Measurements from ENCODE around the gene MED14. TPM values are rescaled to one million over a fixed set of nuclear protein-coding genes. Genes with fewer than 3 reads are reported as not detected.

The MED14 gene
- total RNA-seq, 2 donors from 2014 or later = 22.2 to 35.8 TPM

GRCh38 chrX:40729598-40730584 lies 5.5 kb downstream of the MED14 start:
- TF ChIP-seq POLR2AphosphoS5 (IDR thresholded peaks at IDR 0.05) (no peak), POLR2A (IDR thresholded peaks at IDR 0.05) (no peak), CTCF (IDR thresholded peaks at IDR 0.05) (no peak)
- Histone ChIP-seq H3K27me3 (replicated peaks; ENCODE audit: insufficient read depth) (no peaks in the 10 kb centered on the region), H3K4me3 (no peak overlapping the region), H3K36me3 (no peaks in the 10 kb centered on the region), H3K4me1 (replicated peaks) (no peaks in the 10 kb centered on the region), H3K9me3 (no peaks in the 10 kb centered on the region), H3K27ac (no peak overlapping the region)
- intact Hi-C loops (cut with DNase I) = no loop called here
- 53% methylated on average over 4 of the region's 4 CpGs for WGBS
- no peak for DNase-seq (ENCODE audit: low spot score)

DNA sequence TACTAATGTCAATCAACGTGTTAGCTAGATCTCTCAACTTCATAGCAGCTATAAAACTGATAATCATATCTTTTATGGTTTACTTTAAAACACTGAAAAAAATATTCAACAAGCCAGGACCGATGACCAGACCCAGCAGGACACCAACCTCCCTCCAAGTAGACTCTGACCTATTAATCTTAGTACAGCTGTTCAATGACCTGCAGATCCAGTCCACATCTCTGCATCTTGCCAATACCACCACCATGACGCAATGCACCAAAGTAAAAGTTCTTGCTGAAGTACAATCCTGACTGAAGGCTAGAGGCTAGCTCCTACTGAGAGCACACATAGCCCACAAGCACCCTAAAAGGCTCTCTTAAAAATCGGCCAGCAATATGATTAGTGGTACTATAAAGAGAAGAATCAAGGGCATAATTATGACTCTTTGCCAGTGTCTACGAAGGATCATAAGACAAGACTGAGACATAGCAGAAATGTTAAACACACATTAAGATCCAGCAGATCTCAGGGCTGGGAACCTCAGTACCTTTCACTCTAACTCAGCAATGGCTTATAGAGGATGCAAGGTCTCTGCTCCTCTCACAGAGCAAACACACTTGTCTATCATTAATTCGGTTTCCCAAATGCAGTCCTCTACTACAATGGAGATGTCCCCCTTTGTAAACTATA lies 7.6 kb downstream of the MED14 start:
- Histone ChIP-seq H3K36me3 (no peaks in the 10 kb centered on the region), H3K4me1 (replicated peaks) (no peaks in the 10 kb centered on the region), H3K9me3 (no peaks in the 10 kb centered on the region), H3K27me3 (replicated peaks; ENCODE audit: insufficient read depth) (no peaks in the 10 kb centered on the region), H3K4me3 (no peak overlapping the region), H3K27ac (no peak overlapping the region)
- no peak for DNase-seq (ENCODE audit: low spot score)
- WGBS = 78% methylated on average over 6 of the region's 6 CpGs
- TF ChIP-seq POLR2A (IDR thresholded peaks at IDR 0.05) (no peak), CTCF (IDR thresholded peaks at IDR 0.05) (no peak), POLR2AphosphoS5 (IDR thresholded peaks at IDR 0.05) (no peak)
- intact Hi-C loops (cut with DNase I) = no loop called here

- TF ChIP-seq POLR2A (IDR thresholded peaks at IDR 0.05) (no peak), POLR2AphosphoS5 (IDR thresholded peaks at IDR 0.05) (no peak), CTCF (IDR thresholded peaks at IDR 0.05) (no peak)
- no peaks in the 10 kb centered on the region for H3K9me3 ChIP-seq
- DNase-seq (ENCODE audit: low spot score) = no peak
- H3K4me3 ChIP-seq = no peak overlapping the region
- H3K4me1 ChIP-seq (replicated peaks) = no peaks in the 10 kb centered on the region
- intact Hi-C loops (cut with DNase I) = no loop called here
- no peaks in the 10 kb centered on the region for H3K27me3 ChIP-seq (replicated peaks; ENCODE audit: insufficient read depth)
- H3K36me3 ChIP-seq = no peaks in the 10 kb centered on the region
- no peak overlapping the region for H3K27ac ChIP-seq
Observed at GRCh38 chrX:40727093-40727492, 8.2 kb downstream of the MED14 start.

- H3K27ac ChIP-seq = no peak overlapping the region
- H3K27me3 ChIP-seq (replicated peaks; ENCODE audit: insufficient read depth) = no peaks in the 10 kb centered on the region
- H3K4me3 ChIP-seq = no peak overlapping the region
- DNase-seq (ENCODE audit: low spot score) = no peak
- H3K36me3 ChIP-seq = no peaks in the 10 kb centered on the region
- 64% methylated on average over 1 of the region's 1 CpG for WGBS
- no peaks in the 10 kb centered on the region for H3K4me1 ChIP-seq (replicated peaks)
- intact Hi-C loops (cut with DNase I) = no loop called here
- TF ChIP-seq CTCF (IDR thresholded peaks at IDR 0.05) (no peak), POLR2A (IDR thresholded peaks at IDR 0.05) (no peak), POLR2AphosphoS5 (IDR thresholded peaks at IDR 0.05) (no peak)
- H3K9me3 ChIP-seq = no peaks in the 10 kb centered on the region
Observed at GRCh38 chrX:40722930-40723329, 12.4 kb downstream of the MED14 start.
